ENCODE measurements around the gene BCAS1. TPM values are rescaled to one million over a fixed set of nuclear protein-coding genes. Genes with fewer than 3 reads are reported as not detected.

The BCAS1 gene
- total RNA-seq, 1 donor from 2014 or later = not detected

GRCh38 chr20:54040531-54040930 lies 29.9 kb downstream of the BCAS1 start:
- peaks cover 5% of the 10 kb centered on the region for H3K27me3 Mint-ChIP-seq (ENCODE audit: unreplicated experiment)
- no peak for DNase-seq (ENCODE audit: extremely low spot score, unreplicated experiment)
- TF ChIP-seq CTCF (IDR thresholded peaks at IDR 0.05) = no peak
- no peak overlapping the region for H3K4me3 Mint-ChIP-seq (ENCODE audit: unreplicated experiment)
- H3K27ac Mint-ChIP-seq (ENCODE audit: unreplicated experiment) = no peak overlapping the region
- no peaks in the 10 kb centered on the region for H3K36me3 Mint-ChIP-seq (ENCODE audit: unreplicated experiment)
- no peaks in the 10 kb centered on the region for H3K4me1 Mint-ChIP-seq (ENCODE audit: unreplicated experiment)
- H3K9me3 Mint-ChIP-seq (ENCODE audit: unreplicated experiment) = no peaks in the 10 kb centered on the region

DNA sequence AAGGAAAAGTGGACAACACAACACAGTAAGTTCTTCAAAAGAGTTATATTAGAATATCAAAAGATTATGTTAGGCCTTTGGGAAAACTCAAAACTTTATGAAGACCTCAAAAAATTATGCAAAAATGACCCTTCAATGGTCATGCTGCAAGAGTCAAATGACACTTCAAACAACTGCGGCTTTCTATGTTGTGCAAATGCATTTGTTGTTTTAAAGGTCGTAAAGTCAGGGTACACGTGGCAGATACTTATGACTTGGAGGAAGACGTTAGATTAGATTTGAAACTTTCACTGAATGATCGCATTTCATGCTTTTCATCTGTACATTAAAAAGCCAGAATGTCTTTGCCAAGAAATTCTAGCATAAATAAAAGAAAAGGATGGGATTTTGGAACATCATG lies 31.4 kb downstream of the BCAS1 start:
- H3K4me3 Mint-ChIP-seq (ENCODE audit: unreplicated experiment) = no peak overlapping the region
- no peaks in the 10 kb centered on the region for H3K9me3 Mint-ChIP-seq (ENCODE audit: unreplicated experiment)
- H3K27ac Mint-ChIP-seq (ENCODE audit: unreplicated experiment) = no peak overlapping the region
- TF ChIP-seq CTCF (IDR thresholded peaks at IDR 0.05) = no peak
- no peaks in the 10 kb centered on the region for H3K4me1 Mint-ChIP-seq (ENCODE audit: unreplicated experiment)
- DNase-seq (ENCODE audit: extremely low spot score, unreplicated experiment) = no peak
- H3K27me3 Mint-ChIP-seq (ENCODE audit: unreplicated experiment) = peaks cover 5% of the 10 kb centered on the region
- no peaks in the 10 kb centered on the region for H3K36me3 Mint-ChIP-seq (ENCODE audit: unreplicated experiment)

DNA sequence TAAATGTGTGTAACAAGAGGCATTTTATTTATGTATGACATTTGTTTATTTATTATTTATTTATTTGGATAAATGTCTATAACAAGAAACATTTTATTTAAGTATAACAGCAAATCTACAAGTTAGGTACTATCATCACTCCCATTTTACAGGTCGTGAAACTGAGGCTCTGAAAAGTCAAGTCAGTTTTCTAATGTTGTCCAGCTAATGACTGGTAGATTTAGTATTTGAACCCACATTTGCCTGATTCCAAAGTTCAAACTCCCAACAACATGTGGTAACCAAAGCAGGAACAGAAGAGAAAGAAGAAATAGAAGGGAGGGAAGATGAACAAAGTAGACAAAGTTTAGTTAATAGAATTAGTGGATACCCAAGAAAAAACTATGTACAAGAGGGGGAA lies 32.9 kb downstream of the BCAS1 start:
- peaks cover 5% of the 10 kb centered on the region for H3K27me3 Mint-ChIP-seq (ENCODE audit: unreplicated experiment)

GRCh38 chr20:54029643-54030042 lies 40.8 kb downstream of the BCAS1 start:
- peaks cover 3% of the 10 kb centered on the region for H3K27me3 Mint-ChIP-seq (ENCODE audit: unreplicated experiment)
- TF ChIP-seq CTCF (IDR thresholded peaks at IDR 0.05) = no peak
- H3K9me3 Mint-ChIP-seq (ENCODE audit: unreplicated experiment) = peaks cover 4% of the 10 kb centered on the region
- no peaks in the 10 kb centered on the region for H3K36me3 Mint-ChIP-seq (ENCODE audit: unreplicated experiment)
- H3K4me1 Mint-ChIP-seq (ENCODE audit: unreplicated experiment) = no peaks in the 10 kb centered on the region
- no peak for DNase-seq (ENCODE audit: extremely low spot score, unreplicated experiment)
- no peak overlapping the region for H3K27ac Mint-ChIP-seq (ENCODE audit: unreplicated experiment)
- no peak overlapping the region for H3K4me3 Mint-ChIP-seq (ENCODE audit: unreplicated experiment)

More for the DNA sequence above, 32.9 kb downstream of the BCAS1 start:
- no peak for DNase-seq (ENCODE audit: extremely low spot score, unreplicated experiment)
- TF ChIP-seq CTCF (IDR thresholded peaks at IDR 0.05) = no peak
- no peaks in the 10 kb centered on the region for H3K4me1 Mint-ChIP-seq (ENCODE audit: unreplicated experiment)
- no peaks in the 10 kb centered on the region for H3K36me3 Mint-ChIP-seq (ENCODE audit: unreplicated experiment)
- H3K9me3 Mint-ChIP-seq (ENCODE audit: unreplicated experiment) = peaks cover 4% of the 10 kb centered on the region
- no peak overlapping the region for H3K27ac Mint-ChIP-seq (ENCODE audit: unreplicated experiment)
- no peak overlapping the region for H3K4me3 Mint-ChIP-seq (ENCODE audit: unreplicated experiment)

DNA sequence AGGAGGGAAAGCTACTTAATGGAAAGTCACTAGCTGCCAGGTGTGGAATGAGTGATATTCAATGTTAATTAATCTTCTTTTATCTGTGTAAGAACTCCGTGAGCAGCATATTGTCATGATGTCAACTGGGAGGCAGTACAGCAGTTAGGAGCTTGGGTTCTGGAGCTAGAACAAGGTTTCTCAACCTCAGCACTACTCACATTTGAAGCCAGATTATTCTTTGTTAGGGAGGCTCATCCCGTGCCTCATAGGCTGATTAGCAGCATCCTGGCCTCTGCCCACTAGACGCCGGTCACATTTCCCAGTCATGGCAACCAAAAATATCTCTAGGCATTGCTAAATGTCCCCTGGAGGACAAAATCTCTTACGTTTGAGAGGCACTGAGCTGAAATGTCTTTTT lies 41.2 kb downstream of the BCAS1 start:
- Mint-ChIP-seq H3K4me3 (ENCODE audit: unreplicated experiment) (no peak overlapping the region), H3K9me3 (ENCODE audit: unreplicated experiment) (peaks cover 4% of the 10 kb centered on the region), H3K4me1 (ENCODE audit: unreplicated experiment) (no peaks in the 10 kb centered on the region), H3K27ac (ENCODE audit: unreplicated experiment) (no peak overlapping the region), H3K27me3 (ENCODE audit: unreplicated experiment) (peaks cover 5% of the 10 kb centered on the region), H3K36me3 (ENCODE audit: unreplicated experiment) (no peaks in the 10 kb centered on the region)
- no peak for TF ChIP-seq CTCF (IDR thresholded peaks at IDR 0.05)
- DNase-seq (ENCODE audit: extremely low spot score, unreplicated experiment) = no peak

Measured in osteocyte (in vitro differentiated cells).